SK-N-SH treated with all-trans-retinoic acid at 6 μM for 48 hours (cell line): Measurements from ENCODE around the gene PSME3.

ENCODE experiments used
- ATAC-seq: fragments of 200-7000 bp; cut with Tn5 transposase; 3 replicates; pipeline ENCODE4 v1.9.1; 2020; ENCODE audit warnings: mild to moderate bottlenecking, moderate library complexity
- ARNTL ChIP-seq: fragments of 450-650 bp; formaldehyde crosslinking; IDR thresholded peaks from 2 replicates; pipeline ENCODE4 v1.5.0; 2020; ENCODE audit warnings: low read depth, mild to moderate bottlenecking, moderate library complexity, borderline replicate concordance
- BACH2 ChIP-seq: fragments of 250-450 bp; sonication (Bioruptor Pico); IDR thresholded peaks from 2 replicates; pipeline ENCODE4 v1.9.0; 2021; ENCODE audit warnings: mild to moderate bottlenecking, borderline replicate concordance
- CREB5 ChIP-seq: fragments of 250-450 bp; sonication (Bioruptor Pico); IDR thresholded peaks from 2 replicates; pipeline ENCODE4 v1.5.1; 2020; ENCODE audit warnings: low read depth, mild to moderate bottlenecking, moderate library complexity
- CSDC2 ChIP-seq: fragments of 250-450 bp; sonication (Bioruptor Pico); IDR thresholded peaks from 2 replicates; pipeline ENCODE4 v1.5.0; 2020; ENCODE audit warnings: mild to moderate bottlenecking, moderate library complexity
- CSRNP3 ChIP-seq: fragments of 250-450 bp; sonication (Bioruptor Pico); IDR thresholded peaks from 2 replicates; pipeline ENCODE4 v1.5.1; 2021; ENCODE audit warnings: mild to moderate bottlenecking, moderate library complexity
- ESRRG ChIP-seq: fragments of 250-450 bp; sonication (Bioruptor Pico); IDR thresholded peaks from 2 replicates; pipeline ENCODE4 v1.6.1; 2021; ENCODE audit warnings: mild to moderate bottlenecking
- GLIS3 ChIP-seq: fragments of 250-450 bp; sonication (Bioruptor Pico); IDR thresholded peaks from 2 replicates; pipeline ENCODE4 v1.5.0; 2020; ENCODE audit warnings: mild to moderate bottlenecking, moderate library complexity
- ISL1 ChIP-seq: fragments of 250-450 bp; sonication (Bioruptor Pico); IDR thresholded peaks from 2 replicates; pipeline ENCODE4 v2.1.2; 2022; ENCODE audit warnings: mild to moderate bottlenecking, moderate library complexity
- OSR1 ChIP-seq: fragments of 250-450 bp; sonication (Bioruptor Pico); IDR thresholded peaks from 2 replicates; pipeline ENCODE4 v1.8.0; 2022; ENCODE audit warnings: moderate library complexity, mild to moderate bottlenecking, inconsistent platforms
- PATZ1 ChIP-seq: fragments of 250-450 bp; sonication (Bioruptor Pico); IDR thresholded peaks from 2 replicates; pipeline ENCODE4 v1.8.0; 2020; ENCODE audit warnings: mild to moderate bottlenecking, moderate library complexity, borderline replicate concordance
- POU6F1 ChIP-seq: fragments of 250-450 bp; sonication (Bioruptor Pico); IDR thresholded peaks from 2 replicates; pipeline ENCODE4 v1.8.0; 2021; ENCODE audit warnings: low read depth, mild to moderate bottlenecking, moderate library complexity, borderline replicate concordance
- PPARA ChIP-seq: fragments of 250-450 bp; sonication (Bioruptor Pico); IDR thresholded peaks from 2 replicates; pipeline ENCODE4 v1.5.0; 2020; ENCODE audit warnings: mild to moderate bottlenecking, borderline replicate concordance
- RARB ChIP-seq: fragments of 250-450 bp; sonication (Bioruptor Pico); IDR thresholded peaks from 2 replicates; pipeline ENCODE4 v1.8.0; 2021; ENCODE audit warnings: mild to moderate bottlenecking, moderate library complexity
- SNAI2 ChIP-seq: fragments of 250-450 bp; sonication (Bioruptor Pico); IDR thresholded peaks from 2 replicates; pipeline ENCODE4 v1.5.0; 2020; ENCODE audit warnings: mild to moderate bottlenecking, moderate library complexity
- TCF4 ChIP-seq: fragments of 250-450 bp; sonication (Bioruptor Pico); IDR thresholded peaks from 2 replicates; pipeline ENCODE4 v1.8.0; 2021; ENCODE audit warnings: mild to moderate bottlenecking, moderate library complexity, borderline replicate concordance
- TOX ChIP-seq: fragments of 250-450 bp; sonication (Bioruptor Pico); IDR thresholded peaks from 2 replicates; pipeline ENCODE4 v1.8.0; 2021; ENCODE audit warnings: mild to moderate bottlenecking, moderate library complexity, borderline replicate concordance
- TSHZ2 ChIP-seq: fragments of 250-450 bp; sonication (Bioruptor Pico); IDR thresholded peaks from 2 replicates; pipeline ENCODE4 v1.5.0; 2020; ENCODE audit warnings: mild to moderate bottlenecking, moderate library complexity
- ZC3H10 ChIP-seq: fragments of 250-450 bp; sonication (Bioruptor Pico); IDR thresholded peaks from 2 replicates; pipeline ENCODE4 v1.5.1; 2021; ENCODE audit warnings: mild to moderate bottlenecking, moderate library complexity
- ZFP30 ChIP-seq: fragments of 450-650 bp; formaldehyde crosslinking; IDR thresholded peaks from 2 replicates; pipeline ENCODE4 v1.5.0; 2022; ENCODE audit warnings: mild to moderate bottlenecking, moderate library complexity
- ZNF565 ChIP-seq: fragments of 450-650 bp; formaldehyde crosslinking; conservative IDR thresholded peaks from 2 replicates; pipeline ENCODE4 v1.5.0; 2020; ENCODE audit warnings: low read depth, mild to moderate bottlenecking, moderate library complexity
- ZNF8 ChIP-seq: fragments of 450-650 bp; formaldehyde crosslinking; IDR thresholded peaks from 2 replicates; pipeline ENCODE4 v1.5.0; 2020; ENCODE audit warnings: mild to moderate bottlenecking, moderate library complexity

The PSME3 gene

GRCh38 chr17:42818379-42818778, 14.8 kb upstream of the PSME3 start:
- TF ChIP-seq ZC3H10 (CRISPR knock-in tag) (no peak), TOX (no peak), ISL1 (CRISPR knock-in tag) (no peak), CSRNP3 (no peak), TSHZ2 (CRISPR knock-in tag) (no peak), CREB5 (CRISPR knock-in tag) (no peak), TCF4 (CRISPR knock-in tag) (no peak), ZNF8 (CRISPR knock-in tag) (no peak), ESRRG (CRISPR knock-in tag) (no peak)
- peak; percentile 13; the same call in 1 of the 3 replicates for ATAC-seq

GRCh38 chr17:42819939-42820535, 13.2 kb upstream of the PSME3 start:
- no peak for TF ChIP-seq PATZ1
- ATAC-seq, result peak; percentile 41

- ATAC-seq, result no peak
Observed at GRCh38 chr17:42821176-42821575, 12.0 kb upstream of the PSME3 start.

More at GRCh38 chr17:42821176-42821575, 12.0 kb upstream of the PSME3 start:
- TF ChIP-seq ISL1 (CRISPR knock-in tag) (no peak), PPARA (CRISPR knock-in tag) (no peak), OSR1 (CRISPR knock-in tag) (no peak), SNAI2 (no peak), ZNF565 (CRISPR knock-in tag) (no peak), ZFP30 (CRISPR knock-in tag) (no peak), ZC3H10 (CRISPR knock-in tag) (no peak), ESRRG (CRISPR knock-in tag) (no peak), CSDC2 (CRISPR knock-in tag) (no peak), ARNTL (CRISPR knock-in tag) (no peak), CSRNP3 (no peak), RARB (CRISPR knock-in tag) (no peak), TSHZ2 (CRISPR knock-in tag) (no peak), GLIS3 (CRISPR knock-in tag) (no peak), TCF4 (CRISPR knock-in tag) (no peak), PATZ1 (no peak), BACH2 (CRISPR knock-in tag) (no peak), POU6F1 (CRISPR knock-in tag) (no peak)
